Stimulated activated CD8-positive, alpha-beta memory T cell treated with anti-CD3 and anti-CD28 coated beads, Interleukin-4, amount 100 ng/mL, for 4 hours (primary cell): Measurements from ENCODE around the gene LEF1.
"Not testable (repeated sequence)": the region's sequence is repeated elsewhere in the genome, so short reads cannot be mapped to it uniquely, and the experiment has no call there.

ENCODE experiments used
- DNase-seq, 2 donors: peaks; one replicate each; pipeline ENCODE4 v3.0.0-alpha.2; 2020; ENCODE audit warnings: low read depth in 2 of 2, low spot score in 1 of 2

Gene LEF1

GRCh38 chr4:108068442-108068841, 100.3 kb downstream of the LEF1 start:
- DNase-seq: no peak

- DNase-seq: no peak
Observed at GRCh38 chr4:108060686-108061321, 107.9 kb downstream of the LEF1 start.

GRCh38 chr4:108060164-108060563, 108.6 kb downstream of the LEF1 start:
- DNase-seq: no peak

GRCh38 chr4:108058685-108059440, 109.9 kb downstream of the LEF1 start:
- no peak for DNase-seq

- DNase-seq: no peak
Observed at GRCh38 chr4:108056418-108056817, 112.3 kb downstream of the LEF1 start.

- no peak for DNase-seq
Observed at GRCh38 chr4:108055787-108056186, 112.9 kb downstream of the LEF1 start.

- no peak for DNase-seq
Observed at GRCh38 chr4:108054025-108054638, 114.6 kb downstream of the LEF1 start.

- DNase-seq: no peak
Observed at GRCh38 chr4:108053251-108053711, 115.5 kb downstream of the LEF1 start.

- DNase-seq: no peak
Observed at GRCh38 chr4:108052558-108053120, 116.1 kb downstream of the LEF1 start.

GRCh38 chr4:108051343-108051742, 117.4 kb downstream of the LEF1 start:
- no peak for DNase-seq

- DNase-seq: not testable (repeated sequence)
Observed at GRCh38 chr4:108050166-108051111, 118.3 kb downstream of the LEF1 start.

- DNase-seq: no peak
Observed at GRCh38 chr4:108049406-108049805, 119.3 kb downstream of the LEF1 start.

- no peak for DNase-seq
Observed at GRCh38 chr4:108048997-108049396, 119.7 kb downstream of the LEF1 start.

- no peak for DNase-seq
Observed at GRCh38 chr4:108048157-108048556, 120.6 kb downstream of the LEF1 start.

- DNase-seq: no peak
Observed at GRCh38 chr4:108047199-108047598, 121.5 kb downstream of the LEF1 start.

- DNase-seq: no peak
Observed at GRCh38 chr4:108045687-108046024, 123.1 kb downstream of the LEF1 start.

- DNase-seq: no peak
Observed at GRCh38 chr4:108044951-108045686, 123.6 kb downstream of the LEF1 start.

- DNase-seq: no peak
Observed at GRCh38 chr4:108043526-108043925, 125.2 kb downstream of the LEF1 start.

GRCh38 chr4:108042927-108043326, 125.8 kb downstream of the LEF1 start:
- DNase-seq: no peak

- DNase-seq: no peak
Observed at GRCh38 chr4:108037884-108038283, 130.8 kb downstream of the LEF1 start.
